Measurements from ENCODE around the gene TCF7L2.

DNA sequence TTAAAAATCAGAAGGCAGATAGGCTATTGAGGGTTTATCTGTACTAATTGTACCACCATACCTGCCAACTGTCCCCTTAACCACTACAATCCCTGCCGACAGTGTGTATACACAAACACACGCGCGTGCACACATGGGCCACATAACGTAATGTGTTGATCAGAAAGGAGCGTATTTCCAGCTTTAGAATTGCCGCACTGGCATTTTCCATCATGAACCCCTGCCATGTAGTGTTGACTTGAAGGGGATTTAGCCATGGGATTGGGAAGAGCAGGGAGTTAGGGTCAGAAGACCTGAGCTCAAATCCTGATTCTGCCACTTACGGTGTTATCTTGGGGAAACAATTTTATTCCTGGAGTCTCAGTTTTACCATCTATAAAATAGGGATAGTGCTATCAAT lies 158.9 kb downstream of the TCF7L2 start:
- TF ChIP-seq, protein P1, sequence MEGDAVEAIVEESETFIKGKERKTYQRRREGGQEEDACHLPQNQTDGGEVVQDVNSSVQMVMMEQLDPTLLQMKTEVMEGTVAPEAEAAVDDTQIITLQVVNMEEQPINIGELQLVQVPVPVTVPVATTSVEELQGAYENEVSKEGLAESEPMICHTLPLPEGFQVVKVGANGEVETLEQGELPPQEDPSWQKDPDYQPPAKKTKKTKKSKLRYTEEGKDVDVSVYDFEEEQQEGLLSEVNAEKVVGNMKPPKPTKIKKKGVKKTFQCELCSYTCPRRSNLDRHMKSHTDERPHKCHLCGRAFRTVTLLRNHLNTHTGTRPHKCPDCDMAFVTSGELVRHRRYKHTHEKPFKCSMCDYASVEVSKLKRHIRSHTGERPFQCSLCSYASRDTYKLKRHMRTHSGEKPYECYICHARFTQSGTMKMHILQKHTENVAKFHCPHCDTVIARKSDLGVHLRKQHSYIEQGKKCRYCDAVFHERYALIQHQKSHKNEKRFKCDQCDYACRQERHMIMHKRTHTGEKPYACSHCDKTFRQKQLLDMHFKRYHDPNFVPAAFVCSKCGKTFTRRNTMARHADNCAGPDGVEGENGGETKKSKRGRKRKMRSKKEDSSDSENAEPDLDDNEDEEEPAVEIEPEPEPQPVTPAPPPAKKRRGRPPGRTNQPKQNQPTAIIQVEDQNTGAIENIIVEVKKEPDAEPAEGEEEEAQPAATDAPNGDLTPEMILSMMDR (IDR thresholded peaks at IDR 0.05), result no peak
- TF ChIP-seq POLR2AphosphoS5 (IDR thresholded peaks at IDR 0.05; ENCODE audit: low read depth, low read length), result no peak
